Choroid plexus epithelial cell (primary cell): Measurements from ENCODE around the gene RABGAP1L.
"Not testable (repeated sequence)": the region's sequence is repeated elsewhere in the genome, so short reads cannot be mapped to it uniquely, and the experiment has no call there.

Experiments used
- DNase-seq: peaks from one replicate; pipeline ENCODE4 v3.0.0-alpha.2; 2010; ENCODE audit warnings: low read depth
- H3K4me3 ChIP-seq: 2 replicates; pipeline ENCODE4 v1.5.1; 2011; ENCODE audit warnings: low read depth, mild to moderate bottlenecking, control low read depth, low read length, moderate library complexity
- CTCF ChIP-seq: conservative IDR thresholded peaks from 2 replicates; pipeline ENCODE4 v1.5.1; 2011; ENCODE audit warnings: low read depth, mild to moderate bottlenecking, control low read depth, inconsistent platforms, low read length, moderate library complexity

Gene RABGAP1L

GRCh38 chr1:174809755-174810280 lies 650.5 kb downstream of the RABGAP1L start:
- no peak for DNase-seq
- no peak overlapping the region for H3K4me3 ChIP-seq
- no peak for TF ChIP-seq CTCF

GRCh38 chr1:174812016-174812415 lies 652.7 kb downstream of the RABGAP1L start:
- H3K4me3 ChIP-seq, result no peak overlapping the region
- no peak for DNase-seq
- TF ChIP-seq CTCF, result no peak

- TF ChIP-seq CTCF, result no peak
- peak; percentile 36 for DNase-seq
- H3K4me3 ChIP-seq, result no peak overlapping the region
Observed at GRCh38 chr1:174812656-174813055, 653.3 kb downstream of the RABGAP1L start.

GRCh38 chr1:174815036-174815435 lies 655.7 kb downstream of the RABGAP1L start:
- no peak overlapping the region for H3K4me3 ChIP-seq
- no peak for TF ChIP-seq CTCF
- peak; percentile 12 for DNase-seq

- H3K4me3 ChIP-seq, result no peak overlapping the region
- DNase-seq, result no peak
- no peak for TF ChIP-seq CTCF
Observed at GRCh38 chr1:174815474-174815908, 656.2 kb downstream of the RABGAP1L start.

- H3K4me3 ChIP-seq, DNase-seq: not testable (repeated sequence)
Observed at GRCh38 chr1:174816621-174817020, 657.3 kb downstream of the RABGAP1L start.

- no peak overlapping the region for H3K4me3 ChIP-seq
- DNase-seq, result no peak
- no peak for TF ChIP-seq CTCF
Observed at GRCh38 chr1:174818014-174818616, 658.8 kb downstream of the RABGAP1L start.

GRCh38 chr1:174818951-174819350 lies 659.6 kb downstream of the RABGAP1L start:
- H3K4me3 ChIP-seq, result no peak overlapping the region
- no peak for TF ChIP-seq CTCF
- DNase-seq, result no peak
